Aorta (tissue), 5 donors: ENCODE measurements around the gene USP48. TPM values are rescaled to one million over a fixed set of nuclear protein-coding genes. Genes with fewer than 3 reads are reported as not detected.

ENCODE experiments used
- ATAC-seq: fragments of 200-7000 bp; cut with Tn5 transposase; one replicate; pipeline ENCODE4 v1.9.1; 2022; ENCODE audit warnings: moderate library complexity; ENCODE audit not compliant: low FRiP score
- DNase-seq, 2 donors: peaks; one replicate each; pipeline ENCODE4 v3.0.0-alpha.2; 2020
- H3K27ac ChIP-seq, 2 donors: one replicate each; pipeline ENCODE4 v1.5.1; 2013; ENCODE audit warnings: low read length in 2 of 2, mild to moderate bottlenecking in 2 of 2, moderate library complexity in 2 of 2, control low read depth in 1 of 2, inconsistent platforms in 1 of 2, low read depth in 1 of 2
- H3K27me3 ChIP-seq, 2 donors: one replicate each; pipeline ENCODE4 v1.6.1; 2013; ENCODE audit warnings: control low read depth in 1 of 2, low read length in 1 of 2, mild to moderate bottlenecking in 1 of 2, moderate library complexity in 1 of 2; ENCODE audit not compliant: insufficient read depth in 2 of 2, control insufficient read depth in 1 of 2
- H3K36me3 ChIP-seq, 2 donors: one replicate each; pipeline ENCODE4 v1.6.1; 2013; ENCODE audit warnings: control low read depth in 1 of 2, low read length in 1 of 2, mild to moderate bottlenecking in 1 of 2; ENCODE audit not compliant: insufficient read depth in 2 of 2, control insufficient read depth in 1 of 2
- H3K4me1 ChIP-seq, 2 donors: one replicate each; pipeline ENCODE4 v1.6.1; 2013; ENCODE audit warnings: low read length in 2 of 2, control low read depth in 1 of 2, mild to moderate bottlenecking in 1 of 2, moderate library complexity in 1 of 2; ENCODE audit not compliant: insufficient read depth in 2 of 2, control insufficient read depth in 1 of 2
- H3K4me3 ChIP-seq, 2 donors: one replicate each; pipeline ENCODE4 v1.5.1; 2013; ENCODE audit warnings: low read length in 2 of 2, control low read depth in 1 of 2, mild to moderate bottlenecking in 1 of 2
- H3K9me3 ChIP-seq: one replicate; pipeline ENCODE4 v1.6.1; 2013; ENCODE audit warnings: mild to moderate bottlenecking, low read length; ENCODE audit not compliant: control insufficient read depth
- WGBS, 2 donors: extraction: QIAGEN DNeasy Blood & Tissue Kit; methylation state at CpG; one replicate each; pipeline ENCODE4 v1.1.7; 2013; 5-methylcytosine and 5-hydroxymethylcytosine counted together
- intact Hi-C, 2 donors: fragments of 100-400 bp; cut with DNase I; formaldehyde crosslinking; loops; one replicate each; pipeline versions ENCODE4 v1.14.2 to v1.15.0; 2022
- polyA plus RNA-seq, 2 donors: library from polyadenylated mRNA; stranded (reverse); fragments of 200-250 nt; gene quantifications; one replicate each; pipeline ENCODE4 v1.2.3, GENCODE V29; 2013
- total RNA-seq, 2 donors: library from RNA; stranded (reverse); fragmentation: NEBNext Ultra II Directional; extraction: Animal tissue kit (Norgen Biotek cat#: 25700); gene quantifications; one replicate each; pipeline ENCODE4 v1.2.1, GENCODE V29; 2021
- donor health status: healthy with polysubstance abuse.
- donor health status: Bipolar disorder and iron deficiency.
- donor health status: DM: no; HTN: no; CAD: no.
- donor health status: DM: no; HTN: no; CAD: no.
- donor health status: DM: yes; HTN: yes; CAD: no.

USP48 gene
- total and polyA plus RNA-seq, 4 donors = 16.2 to 90.1 (median 43.2) TPM

DNA sequence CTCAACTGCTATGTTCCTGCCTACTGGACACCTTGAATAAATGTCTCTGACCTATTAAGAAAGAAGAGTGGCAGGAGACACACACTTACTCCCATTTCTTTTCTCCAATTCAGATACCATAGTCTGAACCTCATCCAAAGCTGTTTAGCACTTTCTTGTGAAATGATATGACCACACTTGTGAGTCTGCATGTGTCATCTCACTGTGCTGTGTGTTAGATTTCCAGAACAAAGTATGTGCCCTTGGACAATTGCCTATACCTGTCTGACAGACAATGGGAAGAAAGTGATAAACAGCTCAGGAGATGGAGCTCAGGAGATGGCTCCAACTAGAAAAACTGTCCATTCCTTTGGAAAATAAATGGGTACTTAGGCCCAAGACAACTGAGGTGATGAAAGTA lies 48.4 kb downstream of the USP48 start:
- no peak overlapping the region for H3K27ac ChIP-seq
- no peaks in the 10 kb centered on the region for H3K9me3 ChIP-seq
- H3K4me1 ChIP-seq = no peaks in the 10 kb centered on the region
- DNase-seq (no peak), ATAC-seq (no peak)
- peaks cover 0 to 2% of the 10 kb centered on the region in 2 donors for H3K36me3 ChIP-seq
- intact Hi-C loops = no loop called here
- H3K27me3 ChIP-seq = no peaks in the 10 kb centered on the region
- H3K4me3 ChIP-seq = no peak overlapping the region

DNA sequence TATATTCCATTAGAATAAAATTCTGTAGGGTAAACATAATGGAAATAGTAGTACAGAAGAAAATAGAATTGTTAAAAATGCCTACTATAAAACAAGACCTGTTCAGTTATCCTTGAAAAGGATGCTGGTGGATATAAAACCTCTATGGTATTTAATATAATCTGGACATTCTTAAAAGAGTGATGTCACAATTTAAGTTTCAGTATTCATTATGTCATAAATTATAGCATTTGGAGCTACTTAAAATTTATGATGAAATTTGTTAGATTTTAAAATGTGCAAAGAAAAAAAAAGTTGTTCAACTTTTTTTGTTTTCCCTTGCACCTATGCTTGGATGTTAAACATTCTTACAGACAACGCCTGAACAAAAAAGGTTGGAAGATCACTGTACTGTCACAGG lies 50.3 kb downstream of the USP48 start:
- WGBS, 2 donors = 0 to 4% methylated on average over 1 of the region's 1 CpG

DNA sequence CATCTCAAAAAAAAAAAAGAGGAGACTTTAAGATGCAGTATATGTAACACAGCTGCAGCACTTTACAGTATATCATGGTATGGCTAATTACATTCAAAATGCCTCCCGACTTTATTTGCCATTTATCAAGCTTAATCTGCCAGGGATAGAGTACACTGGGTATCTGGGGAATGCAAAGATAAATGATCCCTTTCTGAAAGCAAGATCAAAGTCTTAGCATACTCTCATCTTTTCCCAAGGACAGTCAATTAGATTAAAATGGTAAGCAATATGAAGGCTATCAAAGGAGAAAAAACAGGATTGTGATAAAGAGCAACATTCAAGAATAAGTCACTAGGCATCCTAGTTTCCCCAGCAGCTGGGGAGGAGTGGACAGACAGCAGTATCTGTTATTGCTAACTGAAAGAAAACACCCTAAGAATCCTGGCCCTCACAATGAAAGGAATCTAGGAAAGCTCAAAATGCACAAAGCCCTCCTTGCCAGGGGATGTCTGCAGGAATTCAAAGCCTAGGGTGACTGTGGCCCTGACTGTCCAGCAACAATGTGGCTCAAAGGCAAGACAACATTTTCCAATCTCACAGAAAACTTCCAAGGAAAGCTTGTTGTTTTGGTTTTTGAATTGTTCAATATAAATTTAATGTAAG lies 57.1 kb downstream of the USP48 start:
- H3K4me3 ChIP-seq = no peak overlapping the region
- intact Hi-C loops = no loop called here
- ATAC-seq (no peak), DNase-seq (no peak)
- no peaks in the 10 kb centered on the region for H3K27me3 ChIP-seq
- 44 to 50% methylated on average over 1 of the region's 1 CpG for WGBS, 2 donors
- H3K9me3 ChIP-seq = no peaks in the 10 kb centered on the region
- H3K36me3 ChIP-seq = peaks cover 3% of the 10 kb centered on the region in 2 donors
- no peak overlapping the region for H3K27ac ChIP-seq
- H3K4me1 ChIP-seq = no peaks in the 10 kb centered on the region

More for the DNA sequence above, 50.3 kb downstream of the USP48 start:
- intact Hi-C loops = no loop called here
- Histone ChIP-seq H3K36me3 (peaks cover 0 to 4% of the 10 kb centered on the region in 2 donors), H3K27ac (no peak overlapping the region), H3K27me3 (no peaks in the 10 kb centered on the region), H3K4me1 (no peaks in the 10 kb centered on the region), H3K4me3 (no peak overlapping the region), H3K9me3 (no peaks in the 10 kb centered on the region)
- ATAC-seq (no peak), DNase-seq (no peak)

DNA sequence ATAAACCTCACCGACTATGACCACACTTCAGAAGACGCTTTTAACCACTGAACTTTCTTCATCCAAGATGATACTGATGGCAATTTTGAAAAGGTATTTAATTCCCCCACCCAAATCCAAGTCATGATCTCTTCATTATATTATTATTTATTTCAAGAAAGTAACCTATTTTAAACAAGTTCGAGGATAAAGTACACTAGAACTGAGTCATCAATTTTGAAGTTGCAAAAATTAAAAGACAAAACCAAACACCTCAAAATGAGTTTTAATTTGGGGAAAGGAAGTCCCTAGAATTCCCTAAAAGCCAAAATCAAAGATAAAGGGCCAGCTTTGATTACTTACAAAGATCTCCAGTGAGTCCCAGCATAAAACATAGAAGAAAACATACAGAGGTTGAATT lies 58.4 kb downstream of the USP48 start:
- H3K4me1 ChIP-seq = no peaks in the 10 kb centered on the region
- H3K9me3 ChIP-seq = no peaks in the 10 kb centered on the region
- peaks cover 3 to 7% of the 10 kb centered on the region in 2 donors for H3K36me3 ChIP-seq
- WGBS, 2 donors = 96% methylated on average over 3 of the region's 3 CpGs
- intact Hi-C loops = no loop called here
- H3K27me3 ChIP-seq = no peaks in the 10 kb centered on the region
- H3K4me3 ChIP-seq = no peak overlapping the region
- no peak overlapping the region for H3K27ac ChIP-seq
- no peak for ATAC-seq
- no peak for DNase-seq

DNA sequence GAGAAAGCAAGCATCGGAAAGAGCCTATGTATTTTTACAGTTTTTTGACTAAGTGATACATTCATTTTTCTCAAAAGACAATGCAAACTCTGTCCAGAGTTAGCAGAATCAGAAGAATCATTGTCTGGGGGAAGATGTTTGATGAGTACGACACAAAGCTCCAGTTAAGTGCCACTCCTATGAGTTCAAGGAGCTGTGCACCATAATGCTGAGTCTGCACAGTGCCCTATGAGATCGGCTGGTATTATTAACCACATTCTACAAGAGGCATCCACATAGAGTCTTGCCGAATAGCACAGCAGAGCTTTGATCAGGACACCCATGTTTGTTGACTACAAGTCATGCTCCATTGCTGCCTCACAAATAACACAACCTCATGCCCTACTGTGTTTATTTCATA lies 58.9 kb downstream of the USP48 start:
- Histone ChIP-seq H3K36me3 (peaks cover 6 to 7% of the 10 kb centered on the region in 2 donors), H3K4me1 (no peaks in the 10 kb centered on the region), H3K4me3 (no peak overlapping the region), H3K27ac (no peak overlapping the region), H3K9me3 (no peaks in the 10 kb centered on the region), H3K27me3 (no peaks in the 10 kb centered on the region)
- ATAC-seq = no peak
- WGBS, 2 donors = 90 to 93% methylated on average over 4 of the region's 4 CpGs
- intact Hi-C loops = no loop called here
- no peak for DNase-seq

DNA sequence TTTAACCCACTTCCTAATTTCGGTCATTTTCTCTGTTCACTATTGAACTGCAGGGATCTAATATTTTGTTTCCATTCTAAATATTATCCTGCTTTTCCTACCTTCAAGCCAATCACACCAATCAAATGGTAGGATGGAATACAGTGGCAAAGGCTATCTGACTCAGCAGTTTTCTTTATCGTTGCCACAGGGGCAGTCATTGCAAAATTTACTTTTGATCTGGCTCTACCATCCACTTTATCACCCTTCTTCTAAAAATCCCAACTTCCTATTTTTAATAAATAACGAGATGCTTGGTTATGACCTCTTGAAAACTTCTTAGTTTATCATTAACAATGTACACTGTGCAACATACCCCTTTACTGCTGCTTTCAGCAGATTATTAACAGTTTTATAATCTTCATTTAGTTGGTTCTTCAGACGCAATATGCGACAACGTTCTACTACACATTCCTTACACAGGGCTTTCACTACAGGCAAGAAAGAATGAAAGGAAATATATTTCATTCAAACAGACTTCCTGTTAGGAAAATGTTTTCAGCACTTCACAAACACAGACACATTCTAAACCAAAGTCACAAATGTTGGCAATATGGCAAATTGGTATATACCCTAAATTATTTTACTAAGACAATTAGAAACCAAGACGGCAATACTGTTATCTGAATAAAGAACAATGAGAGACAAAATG lies 61.5 kb downstream of the USP48 start:
- no peak overlapping the region for H3K4me3 ChIP-seq
- ATAC-seq (no peak), DNase-seq (no peak)
- 74 to 80% methylated on average over 7 of the region's 7 CpGs for WGBS, 2 donors
- H3K27me3 ChIP-seq = no peaks in the 10 kb centered on the region
- H3K9me3 ChIP-seq = no peaks in the 10 kb centered on the region
- no peak overlapping the region for H3K27ac ChIP-seq
- intact Hi-C loops = no loop called here
- H3K4me1 ChIP-seq = no peaks in the 10 kb centered on the region
- H3K36me3 ChIP-seq = peaks cover 5 to 6% of the 10 kb centered on the region in 2 donors

DNA sequence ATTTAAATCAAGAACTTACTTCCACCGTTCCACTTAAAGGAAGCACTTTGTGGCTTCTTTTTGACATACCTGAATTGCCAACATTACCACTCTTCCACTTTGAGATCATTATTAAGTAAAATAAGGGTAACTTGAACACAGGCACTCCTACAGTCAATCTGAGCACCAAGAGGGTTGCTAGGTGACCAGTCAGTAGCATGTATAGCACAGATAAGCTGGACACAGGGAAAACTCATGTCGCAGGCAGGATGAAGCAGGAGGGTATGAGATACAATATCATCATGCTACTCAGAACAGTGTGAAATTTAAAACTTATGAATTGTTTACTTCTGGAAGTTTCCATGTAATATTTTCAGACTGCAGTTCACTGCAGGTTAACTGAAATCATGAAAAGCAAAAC lies 66.8 kb downstream of the USP48 start:
- H3K27ac ChIP-seq = no peak overlapping the region
- no peak overlapping the region for H3K4me3 ChIP-seq
- DNase-seq (no peak), ATAC-seq (no peak)
- H3K9me3 ChIP-seq = no peaks in the 10 kb centered on the region
- H3K4me1 ChIP-seq = no peaks in the 10 kb centered on the region
- WGBS, 2 donors = 80 to 85% methylated on average over 2 of the region's 2 CpGs
- no peaks in the 10 kb centered on the region for H3K27me3 ChIP-seq
- peaks cover 7 to 10% of the 10 kb centered on the region in 2 donors for H3K36me3 ChIP-seq
- intact Hi-C loops = no loop called here

DNA sequence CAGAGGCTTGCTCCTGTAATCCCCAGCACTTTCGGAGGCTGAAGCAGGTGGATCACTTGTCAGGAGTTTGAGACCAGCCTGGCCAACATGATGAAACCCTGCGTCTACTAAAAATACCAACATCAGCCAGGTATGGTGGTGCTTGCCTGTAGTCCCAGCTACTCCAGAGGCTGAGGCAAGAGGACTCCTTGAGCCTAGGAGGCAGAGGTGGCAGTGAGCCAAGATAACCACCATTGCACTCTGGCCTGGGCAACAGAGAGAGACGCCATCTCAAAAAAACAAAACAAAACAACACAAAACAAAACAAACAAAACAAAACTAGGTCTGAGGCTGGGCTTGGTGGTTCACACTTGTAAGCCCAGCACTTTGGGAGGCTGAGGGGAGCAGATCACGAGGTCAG lies 75.1 kb downstream of the USP48 start:
- WGBS, 2 donors = 86 to 89% methylated on average over 4 of the region's 4 CpGs
- no peaks in the 10 kb centered on the region for H3K9me3 ChIP-seq
- H3K4me3 ChIP-seq = no peak overlapping the region
- H3K27me3 ChIP-seq = no peaks in the 10 kb centered on the region
- no peak overlapping the region for H3K27ac ChIP-seq
- DNase-seq = no peak
- H3K4me1 ChIP-seq = no peaks in the 10 kb centered on the region
- intact Hi-C loops = no loop called here
- peaks cover 7 to 10% of the 10 kb centered on the region in 2 donors for H3K36me3 ChIP-seq
- no peak for ATAC-seq
